HEK293 (cell line): ENCODE results near the gene GNG12.
A peak's percentile ranks its signal among the peaks of the same experiment; 100 is the strongest.

Source experiments
- KLF1 ChIP-seq: fragments of 450-650 bp; formaldehyde crosslinking; IDR thresholded peaks from 2 replicates; pipeline ENCODE4 v1.5.1; 2016; ENCODE audit warnings: missing biosample characterization, missing genetic modification characterization
- KLF9 ChIP-seq: fragments of 450-650 bp; formaldehyde crosslinking; IDR thresholded peaks from 2 replicates; pipeline ENCODE4 v1.5.1; 2016; ENCODE audit warnings: missing biosample characterization, missing genetic modification characterization, low read depth
- OVOL3 ChIP-seq: fragments of 450-650 bp; formaldehyde crosslinking; IDR thresholded peaks from 2 replicates; pipeline ENCODE4 v1.5.1; 2016; ENCODE audit warnings: missing biosample characterization, missing genetic modification characterization
- ZNF211 ChIP-seq: fragments of 450-650 bp; formaldehyde crosslinking; IDR thresholded peaks from 2 replicates; pipeline ENCODE4 v1.5.1; 2016; ENCODE audit warnings: low read depth, missing biosample characterization, missing genetic modification characterization
- ZNF335 ChIP-seq: fragments of 450-650 bp; formaldehyde crosslinking; conservative IDR thresholded peaks from 2 replicates; pipeline ENCODE4 v1.5.1; 2016; ENCODE audit warnings: missing biosample characterization, missing genetic modification characterization
- ZNF404 ChIP-seq: fragments of 450-650 bp; formaldehyde crosslinking; IDR thresholded peaks from 2 replicates; pipeline ENCODE4 v1.5.1; 2017; ENCODE audit warnings: missing biosample characterization, missing genetic modification characterization
- ZNF529 ChIP-seq: fragments of 450-650 bp; formaldehyde crosslinking; IDR thresholded peaks from 2 replicates; pipeline ENCODE4 v1.5.1; 2017; ENCODE audit warnings: missing genetic modification characterization, missing biosample characterization; ENCODE audit not compliant: insufficient replicate concordance
- ZNF610 ChIP-seq: fragments of 450-650 bp; formaldehyde crosslinking; IDR thresholded peaks from 2 replicates; pipeline ENCODE4 v1.5.1; 2016; ENCODE audit warnings: missing biosample characterization, missing genetic modification characterization, borderline replicate concordance
- ZNF621 ChIP-seq: fragments of 450-650 bp; formaldehyde crosslinking; IDR thresholded peaks from 2 replicates; pipeline ENCODE4 v1.5.1; 2017; ENCODE audit warnings: missing biosample characterization, missing genetic modification characterization
- ZNF629 ChIP-seq: fragments of 450-650 bp; formaldehyde crosslinking; IDR thresholded peaks from 2 replicates; pipeline ENCODE4 v1.5.1; 2017; ENCODE audit warnings: missing biosample characterization, missing genetic modification characterization
- ZNF654 ChIP-seq: fragments of 450-650 bp; formaldehyde crosslinking; IDR thresholded peaks from 2 replicates; pipeline ENCODE4 v1.5.1; 2016; ENCODE audit warnings: low read depth, missing biosample characterization, missing genetic modification characterization
- ZXDB ChIP-seq: fragments of 450-650 bp; formaldehyde crosslinking; IDR thresholded peaks from 2 replicates; pipeline ENCODE4 v1.5.1; 2016; ENCODE audit warnings: missing biosample characterization, missing genetic modification characterization
- TF ChIP-seq, protein P1 (sequence below): fragments of 450-650 bp; formaldehyde crosslinking; IDR thresholded peaks from 2 replicates; pipeline ENCODE4 v1.5.0; 2017; ENCODE audit warnings: missing biosample characterization, missing genetic modification characterization, borderline replicate concordance
- TF ChIP-seq, protein P2 (sequence below): fragments of 450-650 bp; formaldehyde crosslinking; conservative IDR thresholded peaks from 2 replicates; pipeline ENCODE4 v1.5.1; 2016; ENCODE audit warnings: low read depth, missing biosample characterization, missing genetic modification characterization
- TF ChIP-seq, protein P3 (sequence below): fragments of 450-650 bp; formaldehyde crosslinking; IDR thresholded peaks from 2 replicates; pipeline ENCODE4 v1.5.1; 2017; ENCODE audit warnings: missing biosample characterization, missing genetic modification characterization
- TF ChIP-seq, protein P4 (sequence below): fragments of 450-650 bp; formaldehyde crosslinking; IDR thresholded peaks from 2 replicates; pipeline ENCODE4 v1.5.1; 2016; ENCODE audit warnings: missing biosample characterization, missing genetic modification characterization
- TF ChIP-seq, protein P5 (sequence below): fragments of 450-650 bp; formaldehyde crosslinking; conservative IDR thresholded peaks from 2 replicates; pipeline ENCODE4 v1.5.1; 2016; ENCODE audit warnings: low read depth, missing biosample characterization, missing genetic modification characterization
- TF ChIP-seq, protein P6 (sequence below): fragments of 450-650 bp; formaldehyde crosslinking; IDR thresholded peaks from 2 replicates; pipeline ENCODE4 v1.5.1; 2016; ENCODE audit warnings: missing biosample characterization, missing genetic modification characterization
- TF ChIP-seq, protein P7 (sequence below): fragments of 450-650 bp; formaldehyde crosslinking; IDR thresholded peaks from 2 replicates; pipeline ENCODE4 v1.5.1; 2016; ENCODE audit warnings: missing biosample characterization, missing genetic modification characterization

Gene GNG12

DNA sequence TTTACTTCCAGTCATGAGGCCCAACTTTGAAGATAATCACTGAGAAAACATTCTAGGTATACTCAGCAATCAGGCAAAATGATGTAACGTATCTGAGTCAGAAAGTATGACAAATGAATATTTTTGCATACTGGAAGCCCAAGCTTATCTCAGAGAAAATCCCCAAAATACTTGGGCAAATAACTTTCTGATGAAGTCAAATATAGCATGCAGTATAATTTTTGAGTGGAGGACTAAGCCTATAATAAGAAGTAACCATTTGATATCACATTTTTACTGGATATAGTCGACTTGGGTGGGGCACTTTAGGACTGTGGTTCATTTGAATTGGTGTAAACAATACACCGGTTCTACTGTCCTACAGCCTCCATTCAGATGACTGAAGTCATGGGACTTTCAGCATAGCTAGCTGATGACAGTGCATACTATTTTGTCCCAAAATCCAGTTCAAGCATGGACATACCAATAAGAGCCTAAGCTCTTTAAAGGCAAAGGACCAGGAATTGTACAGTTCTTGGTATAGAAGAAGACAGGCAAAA, 150.5 kb downstream of the GNG12 start (continued):
- TF ChIP-seq ZXDB (tag by site-specific recombination) (peak; percentile 47; the same call in 1 of the 2 replicates), KLF9 (tag by site-specific recombination) (no peak), ZNF211 (no peak), ZNF610 (tag by site-specific recombination) (no peak), ZNF529 (tag by site-specific recombination) (no peak), ZNF654 (0 out of 2 replicates have a peak, but pooled peaks have one; percentile 3), KLF1 (tag by site-specific recombination) (0 out of 2 replicates have a peak, but pooled peaks have one; percentile 29), ZNF404 (no peak), ZNF335 (tag by site-specific recombination) (peak; percentile 60), ZNF629 (tag by site-specific recombination) (peak; percentile 96), OVOL3 (tag by site-specific recombination) (peak; percentile 60; the same call in 1 of the 2 replicates), ZNF621 (tag by site-specific recombination) (no peak)
- TF ChIP-seq, protein P1, sequence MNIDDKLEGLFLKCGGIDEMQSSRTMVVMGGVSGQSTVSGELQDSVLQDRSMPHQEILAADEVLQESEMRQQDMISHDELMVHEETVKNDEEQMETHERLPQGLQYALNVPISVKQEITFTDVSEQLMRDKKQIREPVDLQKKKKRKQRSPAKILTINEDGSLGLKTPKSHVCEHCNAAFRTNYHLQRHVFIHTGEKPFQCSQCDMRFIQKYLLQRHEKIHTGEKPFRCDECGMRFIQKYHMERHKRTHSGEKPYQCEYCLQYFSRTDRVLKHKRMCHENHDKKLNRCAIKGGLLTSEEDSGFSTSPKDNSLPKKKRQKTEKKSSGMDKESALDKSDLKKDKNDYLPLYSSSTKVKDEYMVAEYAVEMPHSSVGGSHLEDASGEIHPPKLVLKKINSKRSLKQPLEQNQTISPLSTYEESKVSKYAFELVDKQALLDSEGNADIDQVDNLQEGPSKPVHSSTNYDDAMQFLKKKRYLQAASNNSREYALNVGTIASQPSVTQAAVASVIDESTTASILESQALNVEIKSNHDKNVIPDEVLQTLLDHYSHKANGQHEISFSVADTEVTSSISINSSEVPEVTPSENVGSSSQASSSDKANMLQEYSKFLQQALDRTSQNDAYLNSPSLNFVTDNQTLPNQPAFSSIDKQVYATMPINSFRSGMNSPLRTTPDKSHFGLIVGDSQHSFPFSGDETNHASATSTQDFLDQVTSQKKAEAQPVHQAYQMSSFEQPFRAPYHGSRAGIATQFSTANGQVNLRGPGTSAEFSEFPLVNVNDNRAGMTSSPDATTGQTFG (tag by site-specific recombination): no peak
- TF ChIP-seq, protein P2, sequence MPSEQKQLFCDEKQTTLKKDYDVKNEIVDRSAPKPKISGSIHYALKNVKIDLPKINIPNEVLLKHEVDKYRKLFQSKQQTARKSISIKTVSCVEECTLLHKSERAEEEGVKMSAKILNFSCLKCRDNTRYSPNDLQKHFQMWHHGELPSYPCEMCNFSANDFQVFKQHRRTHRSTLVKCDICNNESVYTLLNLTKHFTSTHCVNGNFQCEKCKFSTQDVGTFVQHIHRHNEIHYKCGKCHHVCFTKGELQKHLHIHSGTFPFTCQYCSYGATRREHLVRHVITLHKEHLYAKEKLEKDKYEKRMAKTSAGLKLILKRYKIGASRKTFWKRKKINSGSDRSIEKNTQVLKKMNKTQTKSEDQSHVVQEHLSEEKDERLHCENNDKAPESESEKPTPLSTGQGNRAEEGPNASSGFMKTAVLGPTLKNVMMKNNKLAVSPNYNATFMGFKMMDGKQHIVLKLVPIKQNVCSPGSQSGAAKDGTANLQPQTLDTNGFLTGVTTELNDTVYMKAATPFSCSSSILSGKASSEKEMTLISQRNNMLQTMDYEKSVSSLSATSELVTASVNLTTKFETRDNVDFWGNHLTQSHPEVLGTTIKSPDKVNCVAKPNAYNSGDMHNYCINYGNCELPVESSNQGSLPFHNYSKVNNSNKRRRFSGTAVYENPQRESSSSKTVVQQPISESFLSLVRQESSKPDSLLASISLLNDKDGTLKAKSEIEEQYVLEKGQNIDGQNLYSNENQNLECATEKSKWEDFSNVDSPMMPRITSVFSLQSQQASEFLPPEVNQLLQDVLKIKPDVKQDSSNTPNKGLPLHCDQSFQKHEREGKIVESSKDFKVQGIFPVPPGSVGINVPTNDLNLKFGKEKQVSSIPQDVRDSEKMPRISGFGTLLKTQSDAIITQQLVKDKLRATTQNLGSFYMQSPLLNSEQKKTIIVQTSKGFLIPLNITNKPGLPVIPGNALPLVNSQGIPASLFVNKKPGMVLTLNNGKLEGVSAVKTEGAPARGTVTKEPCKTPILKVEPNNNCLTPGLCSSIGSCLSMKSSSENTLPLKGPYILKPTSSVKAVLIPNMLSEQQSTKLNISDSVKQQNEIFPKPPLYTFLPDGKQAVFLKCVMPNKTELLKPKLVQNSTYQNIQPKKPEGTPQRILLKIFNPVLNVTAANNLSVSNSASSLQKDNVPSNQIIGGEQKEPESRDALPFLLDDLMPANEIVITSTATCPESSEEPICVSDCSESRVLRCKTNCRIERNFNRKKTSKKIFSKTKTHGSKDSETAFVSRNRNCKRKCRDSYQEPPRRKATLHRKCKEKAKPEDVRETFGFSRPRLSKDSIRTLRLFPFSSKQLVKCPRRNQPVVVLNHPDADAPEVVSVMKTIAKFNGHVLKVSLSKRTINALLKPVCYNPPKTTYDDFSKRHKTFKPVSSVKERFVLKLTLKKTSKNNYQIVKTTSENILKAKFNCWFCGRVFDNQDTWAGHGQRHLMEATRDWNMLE (tag by site-specific recombination): 0 out of 2 replicates have a peak, but pooled peaks have one; percentile 34
- TF ChIP-seq, protein P3, sequence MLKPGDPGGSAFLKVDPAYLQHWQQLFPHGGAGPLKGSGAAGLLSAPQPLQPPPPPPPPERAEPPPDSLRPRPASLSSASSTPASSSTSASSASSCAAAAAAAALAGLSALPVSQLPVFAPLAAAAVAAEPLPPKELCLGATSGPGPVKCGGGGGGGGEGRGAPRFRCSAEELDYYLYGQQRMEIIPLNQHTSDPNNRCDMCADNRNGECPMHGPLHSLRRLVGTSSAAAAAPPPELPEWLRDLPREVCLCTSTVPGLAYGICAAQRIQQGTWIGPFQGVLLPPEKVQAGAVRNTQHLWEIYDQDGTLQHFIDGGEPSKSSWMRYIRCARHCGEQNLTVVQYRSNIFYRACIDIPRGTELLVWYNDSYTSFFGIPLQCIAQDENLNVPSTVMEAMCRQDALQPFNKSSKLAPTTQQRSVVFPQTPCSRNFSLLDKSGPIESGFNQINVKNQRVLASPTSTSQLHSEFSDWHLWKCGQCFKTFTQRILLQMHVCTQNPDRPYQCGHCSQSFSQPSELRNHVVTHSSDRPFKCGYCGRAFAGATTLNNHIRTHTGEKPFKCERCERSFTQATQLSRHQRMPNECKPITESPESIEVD: peak; percentile 81
- TF ChIP-seq, protein P4, sequence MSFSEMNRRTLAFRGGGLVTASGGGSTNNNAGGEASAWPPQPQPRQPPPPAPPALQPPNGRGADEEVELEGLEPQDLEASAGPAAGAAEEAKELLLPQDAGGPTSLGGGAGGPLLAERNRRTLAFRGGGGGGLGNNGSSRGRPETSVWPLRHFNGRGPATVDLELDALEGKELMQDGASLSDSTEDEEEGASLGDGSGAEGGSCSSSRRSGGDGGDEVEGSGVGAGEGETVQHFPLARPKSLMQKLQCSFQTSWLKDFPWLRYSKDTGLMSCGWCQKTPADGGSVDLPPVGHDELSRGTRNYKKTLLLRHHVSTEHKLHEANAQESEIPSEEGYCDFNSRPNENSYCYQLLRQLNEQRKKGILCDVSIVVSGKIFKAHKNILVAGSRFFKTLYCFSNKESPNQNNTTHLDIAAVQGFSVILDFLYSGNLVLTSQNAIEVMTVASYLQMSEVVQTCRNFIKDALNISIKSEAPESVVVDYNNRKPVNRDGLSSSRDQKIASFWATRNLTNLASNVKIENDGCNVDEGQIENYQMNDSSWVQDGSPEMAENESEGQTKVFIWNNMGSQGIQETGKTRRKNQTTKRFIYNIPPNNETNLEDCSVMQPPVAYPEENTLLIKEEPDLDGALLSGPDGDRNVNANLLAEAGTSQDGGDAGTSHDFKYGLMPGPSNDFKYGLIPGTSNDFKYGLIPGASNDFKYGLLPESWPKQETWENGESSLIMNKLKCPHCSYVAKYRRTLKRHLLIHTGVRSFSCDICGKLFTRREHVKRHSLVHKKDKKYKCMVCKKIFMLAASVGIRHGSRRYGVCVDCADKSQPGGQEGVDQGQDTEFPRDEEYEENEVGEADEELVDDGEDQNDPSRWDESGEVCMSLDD (tag by site-specific recombination): no peak
- TF ChIP-seq, protein P5, sequence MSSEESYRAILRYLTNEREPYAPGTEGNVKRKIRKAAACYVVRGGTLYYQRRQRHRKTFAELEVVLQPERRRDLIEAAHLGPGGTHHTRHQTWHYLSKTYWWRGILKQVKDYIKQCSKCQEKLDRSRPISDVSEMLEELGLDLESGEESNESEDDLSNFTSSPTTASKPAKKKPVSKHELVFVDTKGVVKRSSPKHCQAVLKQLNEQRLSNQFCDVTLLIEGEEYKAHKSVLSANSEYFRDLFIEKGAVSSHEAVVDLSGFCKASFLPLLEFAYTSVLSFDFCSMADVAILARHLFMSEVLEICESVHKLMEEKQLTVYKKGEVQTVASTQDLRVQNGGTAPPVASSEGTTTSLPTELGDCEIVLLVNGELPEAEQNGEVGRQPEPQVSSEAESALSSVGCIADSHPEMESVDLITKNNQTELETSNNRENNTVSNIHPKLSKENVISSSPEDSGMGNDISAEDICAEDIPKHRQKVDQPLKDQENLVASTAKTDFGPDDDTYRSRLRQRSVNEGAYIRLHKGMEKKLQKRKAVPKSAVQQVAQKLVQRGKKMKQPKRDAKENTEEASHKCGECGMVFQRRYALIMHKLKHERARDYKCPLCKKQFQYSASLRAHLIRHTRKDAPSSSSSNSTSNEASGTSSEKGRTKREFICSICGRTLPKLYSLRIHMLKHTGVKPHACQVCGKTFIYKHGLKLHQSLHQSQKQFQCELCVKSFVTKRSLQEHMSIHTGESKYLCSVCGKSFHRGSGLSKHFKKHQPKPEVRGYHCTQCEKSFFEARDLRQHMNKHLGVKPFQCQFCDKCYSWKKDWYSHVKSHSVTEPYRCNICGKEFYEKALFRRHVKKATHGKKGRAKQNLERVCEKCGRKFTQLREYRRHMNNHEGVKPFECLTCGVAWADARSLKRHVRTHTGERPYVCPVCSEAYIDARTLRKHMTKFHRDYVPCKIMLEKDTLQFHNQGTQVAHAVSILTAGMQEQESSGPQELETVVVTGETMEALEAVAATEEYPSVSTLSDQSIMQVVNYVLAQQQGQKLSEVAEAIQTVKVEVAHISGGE: no peak
- TF ChIP-seq, protein P6, sequence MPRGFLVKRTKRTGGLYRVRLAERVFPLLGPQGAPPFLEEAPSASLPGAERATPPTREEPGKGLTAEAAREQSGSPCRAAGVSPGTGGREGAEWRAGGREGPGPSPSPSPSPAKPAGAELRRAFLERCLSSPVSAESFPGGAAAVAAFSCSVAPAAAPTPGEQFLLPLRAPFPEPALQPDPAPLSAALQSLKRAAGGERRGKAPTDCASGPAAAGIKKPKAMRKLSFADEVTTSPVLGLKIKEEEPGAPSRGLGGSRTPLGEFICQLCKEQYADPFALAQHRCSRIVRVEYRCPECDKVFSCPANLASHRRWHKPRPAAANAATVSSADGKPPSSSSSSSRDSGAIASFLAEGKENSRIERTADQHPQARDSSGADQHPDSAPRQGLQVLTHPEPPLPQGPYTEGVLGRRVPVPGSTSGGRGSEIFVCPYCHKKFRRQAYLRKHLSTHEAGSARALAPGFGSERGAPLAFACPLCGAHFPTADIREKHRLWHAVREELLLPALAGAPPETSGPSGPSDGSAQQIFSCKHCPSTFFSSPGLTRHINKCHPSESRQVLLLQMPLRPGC (tag by site-specific recombination): peak; percentile 85
- TF ChIP-seq, protein P7, sequence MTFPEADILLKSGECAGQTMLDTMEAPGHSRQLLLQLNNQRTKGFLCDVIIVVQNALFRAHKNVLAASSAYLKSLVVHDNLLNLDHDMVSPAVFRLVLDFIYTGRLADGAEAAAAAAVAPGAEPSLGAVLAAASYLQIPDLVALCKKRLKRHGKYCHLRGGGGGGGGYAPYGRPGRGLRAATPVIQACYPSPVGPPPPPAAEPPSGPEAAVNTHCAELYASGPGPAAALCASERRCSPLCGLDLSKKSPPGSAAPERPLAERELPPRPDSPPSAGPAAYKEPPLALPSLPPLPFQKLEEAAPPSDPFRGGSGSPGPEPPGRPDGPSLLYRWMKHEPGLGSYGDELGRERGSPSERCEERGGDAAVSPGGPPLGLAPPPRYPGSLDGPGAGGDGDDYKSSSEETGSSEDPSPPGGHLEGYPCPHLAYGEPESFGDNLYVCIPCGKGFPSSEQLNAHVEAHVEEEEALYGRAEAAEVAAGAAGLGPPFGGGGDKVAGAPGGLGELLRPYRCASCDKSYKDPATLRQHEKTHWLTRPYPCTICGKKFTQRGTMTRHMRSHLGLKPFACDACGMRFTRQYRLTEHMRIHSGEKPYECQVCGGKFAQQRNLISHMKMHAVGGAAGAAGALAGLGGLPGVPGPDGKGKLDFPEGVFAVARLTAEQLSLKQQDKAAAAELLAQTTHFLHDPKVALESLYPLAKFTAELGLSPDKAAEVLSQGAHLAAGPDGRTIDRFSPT (tag by site-specific recombination): peak; percentile 18; the same call in 1 of the 2 replicates
